SK-N-MC (cell line): ENCODE measurements around the gene LY6G6C.

Experiments used
- DNase-seq: peaks from one replicate; pipeline ENCODE4 v3.0.0-alpha.2; 2011; ENCODE audit warnings: low read depth, low spot score
- H3K27ac ChIP-seq: fragments of 200-600 bp; sonication (generic); 2 replicates; pipeline ENCODE4 v1.5.1; 2016; ENCODE audit warnings: mixed run types
- H3K36me3 ChIP-seq: fragments of 200-600 bp; sonication (generic); 2 replicates; pipeline ENCODE4 v1.6.1; 2017; ENCODE audit warnings: antibody characterized with exemption, low read length, mixed read lengths; ENCODE audit not compliant: insufficient read depth
- H3K4me3 ChIP-seq: fragments of 200-600 bp; sonication (generic); 2 replicates; pipeline ENCODE4 v1.5.1; 2016
- H3K9ac ChIP-seq: fragments of 200-600 bp; sonication (generic); 2 replicates; pipeline ENCODE4 v1.8.0; 2017; ENCODE audit warnings: mixed run types, mixed read lengths; ENCODE audit not compliant: insufficient read length
- H3K9me3 ChIP-seq: fragments of 200-600 bp; sonication (generic); 2 replicates; pipeline ENCODE4 v1.6.1; 2017; ENCODE audit warnings: low read depth, mild to moderate bottlenecking, antibody characterized with exemption, low read length, moderate library complexity, mixed read lengths
- EZH2 ChIP-seq: fragments of 200-600 bp; sonication (generic); IDR thresholded peaks from one replicate; pipeline ENCODE4 v1.6.1; 2017; ENCODE audit warnings: antibody characterized with exemption
- FOXP2 ChIP-seq: optimal IDR thresholded peaks from 2 replicates; pipeline ENCODE3; 2011; ENCODE audit warnings: mild to moderate bottlenecking, moderate library complexity; ENCODE audit not compliant: insufficient read depth; ENCODE audit errors: extremely low read length, control extremely low read depth
- POLR2AphosphoS5 ChIP-seq: IDR thresholded peaks from 2 replicates; pipeline ENCODE4 v1.6.1; 2012; ENCODE audit warnings: mild to moderate bottlenecking, low read depth, low read length, borderline replicate concordance

Gene LY6G6C

GRCh38 chr6:31737315-31737990 is 15.9 kb upstream of the LY6G6C start:
- peaks cover 38% of the 10 kb centered on the region for H3K36me3 ChIP-seq
- H3K9ac ChIP-seq: peak overlapping the region; percentile 74
- TF ChIP-seq EZH2 (no peak), POLR2AphosphoS5 (no peak)
- no peaks in the 10 kb centered on the region for H3K9me3 ChIP-seq
- peak overlapping the region; percentile 98 for H3K27ac ChIP-seq
- peak overlapping the region; percentile 72 for H3K4me3 ChIP-seq
- DNase-seq: no peak

- Histone ChIP-seq H3K9me3 (no peaks in the 10 kb centered on the region), H3K9ac (peak overlapping the region; percentile 94), H3K27ac (peak overlapping the region; percentile 98), H3K4me3 (peak overlapping the region; percentile 97), H3K36me3 (peaks cover 38% of the 10 kb centered on the region)
- no peak for DNase-seq
- TF ChIP-seq POLR2AphosphoS5: no peak
- no peak for TF ChIP-seq FOXP2
- no peak for TF ChIP-seq EZH2
These were observed 15.3 kb upstream of the LY6G6C start for GRCh38 chr6:31736768-31737314.

GRCh38 chr6:31736021-31736767 is 14.6 kb upstream of the LY6G6C start, which contains the start of gene CLIC1:
TSS of gene CLIC1 (minus strand) at chr6:31736530. CDS start at chr6:31736300, 230 bp downstream.
- no peak for DNase-seq
- TF ChIP-seq POLR2AphosphoS5: peak; percentile 92
- TF ChIP-seq EZH2: no peak

GRCh38 chr6:31734821-31735406 is 13.4 kb upstream of the LY6G6C start:
- Histone ChIP-seq H3K9ac (peak overlapping the region; percentile 94), H3K4me3 (peak overlapping the region; percentile 97), H3K27ac (0 out of 2 replicates have a peak overlapping the region, but pooled peaks have one; percentile 35), H3K36me3 (peaks cover 41% of the 10 kb centered on the region), H3K9me3 (no peaks in the 10 kb centered on the region)
- no peak for TF ChIP-seq FOXP2
- no peak for TF ChIP-seq POLR2AphosphoS5
- no peak for TF ChIP-seq EZH2
- DNase-seq: no peak

More at GRCh38 chr6:31736021-31736767, 14.6 kb upstream of the LY6G6C start, which contains the start of gene CLIC1:
- no peaks in the 10 kb centered on the region for H3K9me3 ChIP-seq
- H3K9ac ChIP-seq: peak within 1 kb of the TSS; percentile 94
- H3K36me3 ChIP-seq: peaks cover 38% of the 10 kb centered on the region
- H3K27ac ChIP-seq: peak within 1 kb of the TSS; percentile 98
- H3K4me3 ChIP-seq: peak within 1 kb of the TSS; percentile 97

GRCh38 chr6:31734247-31734820 is 12.8 kb upstream of the LY6G6C start:
- TF ChIP-seq EZH2 (no peak), POLR2AphosphoS5 (no peak), FOXP2 (no peak)
- H3K9me3 ChIP-seq: no peaks in the 10 kb centered on the region
- peaks cover 41% of the 10 kb centered on the region for H3K36me3 ChIP-seq
- no peak for DNase-seq
- H3K27ac ChIP-seq: 0 out of 2 replicates have a peak overlapping the region, but pooled peaks have one; percentile 35
- H3K4me3 ChIP-seq: peak overlapping the region; percentile 97
- peak overlapping the region; percentile 94 for H3K9ac ChIP-seq

GRCh38 chr6:31733734-31734133 is 12.2 kb upstream of the LY6G6C start:
- DNase-seq: no peak
- TF ChIP-seq EZH2 (no peak), FOXP2 (no peak), POLR2AphosphoS5 (no peak)
- Histone ChIP-seq H3K9ac (no peak overlapping the region), H3K27ac (no peak overlapping the region), H3K36me3 (peaks cover 41% of the 10 kb centered on the region), H3K4me3 (no peak overlapping the region), H3K9me3 (no peaks in the 10 kb centered on the region)

GRCh38 chr6:31732029-31732428 is 10.5 kb upstream of the LY6G6C start:
- H3K36me3 ChIP-seq: peaks cover 46% of the 10 kb centered on the region
- H3K9me3 ChIP-seq: no peaks in the 10 kb centered on the region
- no peak for DNase-seq
- H3K9ac ChIP-seq: no peak overlapping the region
- no peak overlapping the region for H3K4me3 ChIP-seq
- no peak overlapping the region for H3K27ac ChIP-seq
- TF ChIP-seq POLR2AphosphoS5: no peak
- TF ChIP-seq EZH2: no peak
- TF ChIP-seq FOXP2: no peak

GRCh38 chr6:31730631-31731086 is 9.1 kb upstream of the LY6G6C start:
- Histone ChIP-seq H3K9me3 (no peaks in the 10 kb centered on the region), H3K36me3 (peaks cover 47% of the 10 kb centered on the region), H3K4me3 (no peak overlapping the region), H3K9ac (no peak overlapping the region), H3K27ac (0 out of 2 replicates have a peak overlapping the region, but pooled peaks have one; percentile 30)
- TF ChIP-seq EZH2 (no peak), POLR2AphosphoS5 (no peak), FOXP2 (no peak)
- no peak for DNase-seq
